IMR-90 (cell line): ENCODE results near the gene DEFB112. TPM values are rescaled to one million over a fixed set of nuclear protein-coding genes. Genes with fewer than 3 reads are reported as not detected.

Experiments
- ATAC-seq: fragments of 200-7000 bp; cut with Tn5 transposase; 2 replicates; pipeline ENCODE4 v1.9.1; 2020; ENCODE audit warnings: low read depth, mild to moderate bottlenecking, moderate library complexity
- BruUV-seq: library from RNA; stranded (reverse); fragments of 400-500 nt; replicated peaks from 2 replicates; lab custom pipeline; 2021; lab: Mats Ljungman, UMichigan
- CTCF ChIA-PET: fragments of 300-600 bp; formaldehyde crosslinking; extraction: SDS; loops from one replicate; lab custom pipeline; 2021; ENCODE audit warnings: antibody characterized with exemption; lab: Yijun Ruan, JAX
- POLR2A ChIA-PET: fragments of 300-600 bp; sonication (Branson Sonifier 250); formaldehyde crosslinking; loops from one replicate; lab custom pipeline; 2022; ENCODE audit warnings: antibody characterized with exemption; ENCODE audit not compliant: unreplicated experiment; lab: Charles Lee
- DNase-seq: peaks from one replicate; pipeline ENCODE4 v3.0.0; 2013
- H2AFZ ChIP-seq: replicated peaks from 2 replicates; pipeline ENCODE3; 2013; ENCODE audit warnings: low read length, mild to moderate bottlenecking; ENCODE audit not compliant: poor library complexity
- H2AK5ac ChIP-seq: 2 replicates; pipeline ENCODE4 v1.6.1; 2013; ENCODE audit warnings: low read depth, low read length, inconsistent platforms
- H2AK9ac ChIP-seq: replicated peaks from 2 replicates; pipeline ENCODE3; 2013; ENCODE audit warnings: mild to moderate bottlenecking, low read depth, low read length, moderate library complexity; ENCODE audit not compliant: poor library complexity
- H2BK120ac ChIP-seq: 2 replicates; pipeline ENCODE4 v1.6.1; 2013; ENCODE audit warnings: low read depth, low read length, inconsistent platforms
- H2BK15ac ChIP-seq: 3 replicates; pipeline ENCODE4 v1.6.1; 2013; ENCODE audit warnings: low read depth, low read length, inconsistent platforms
- H2BK20ac ChIP-seq: 2 replicates; pipeline ENCODE4 v1.6.1; 2013; ENCODE audit warnings: low read depth, mild to moderate bottlenecking, inconsistent platforms, low read length, moderate library complexity
- H2BK5ac ChIP-seq: 2 replicates; pipeline ENCODE4 v1.6.1; 2013; ENCODE audit warnings: mild to moderate bottlenecking, low read depth, low read length, inconsistent platforms; ENCODE audit not compliant: poor library complexity, severe bottlenecking
- H3K14ac ChIP-seq: replicated peaks from 2 replicates; pipeline ENCODE4 v1.6.1; 2013; ENCODE audit warnings: low read depth, low read length, inconsistent platforms
- H3K18ac ChIP-seq: 2 replicates; pipeline ENCODE4 v1.6.1; 2013; ENCODE audit warnings: low read depth, low read length, control low read depth
- H3K23ac ChIP-seq: 2 replicates; pipeline ENCODE4 v1.6.1; 2013; ENCODE audit warnings: low read depth, low read length, inconsistent platforms
- H3K27ac ChIP-seq: 2 replicates; pipeline ENCODE4 v1.5.1; 2013; ENCODE audit warnings: mild to moderate bottlenecking, control low read depth, low read length; ENCODE audit not compliant: insufficient read depth
- H3K27me3 ChIP-seq: 2 replicates; pipeline ENCODE4 v1.6.1; 2013; ENCODE audit warnings: low read length; ENCODE audit not compliant: control insufficient read depth, insufficient read depth
- H3K36me3 ChIP-seq: 2 replicates; pipeline ENCODE4 v1.6.1; 2013; ENCODE audit warnings: low read length, mixed read lengths; ENCODE audit not compliant: control insufficient read depth, insufficient read depth
- H3K4ac ChIP-seq: 2 replicates; pipeline ENCODE4 v1.6.1; 2013; ENCODE audit warnings: low read depth, low read length, inconsistent platforms
- H3K4me1 ChIP-seq: 2 replicates; pipeline ENCODE4 v1.6.1; 2013; ENCODE audit warnings: low read length, mixed read lengths; ENCODE audit not compliant: control insufficient read depth, insufficient read depth
- H3K4me2 ChIP-seq: 2 replicates; pipeline ENCODE4 v1.6.1; 2013; ENCODE audit warnings: low read depth, mild to moderate bottlenecking, control low read depth, low read length, moderate library complexity
- H3K4me3 ChIP-seq: 2 replicates; pipeline ENCODE4 v1.5.1; 2013; ENCODE audit warnings: low read depth, mild to moderate bottlenecking, control low read depth, low read length, moderate library complexity; ENCODE audit not compliant: insufficient read depth
- H3K56ac ChIP-seq: 2 replicates; pipeline ENCODE4 v1.6.1; 2013; ENCODE audit warnings: low read length, inconsistent platforms; ENCODE audit not compliant: insufficient read depth; ENCODE audit errors: extremely low read depth
- H3K79me1 ChIP-seq, 2 experiments: 2 replicates each; pipeline ENCODE4 v1.6.1; 2013; ENCODE audit warnings: low read length in 2 of 2, inconsistent platforms in 1 of 2, low read depth in 1 of 2
- H3K9ac ChIP-seq: 2 replicates; pipeline ENCODE4 v1.6.1; 2013; ENCODE audit warnings: low read depth, low read length, control low read depth
- H3K9me1 ChIP-seq: 2 replicates; pipeline ENCODE4 v1.6.1; 2013; ENCODE audit warnings: low read length, inconsistent platforms; ENCODE audit not compliant: insufficient read depth
- H3K9me3 ChIP-seq: 2 replicates; pipeline ENCODE4 v1.6.1; 2013; ENCODE audit warnings: low read length; ENCODE audit not compliant: control insufficient read depth, insufficient read depth
- H4K20me1 ChIP-seq: 2 replicates; pipeline ENCODE4 v1.6.1; 2013; ENCODE audit warnings: low read length, inconsistent platforms; ENCODE audit not compliant: insufficient read depth
- H4K5ac ChIP-seq: 2 replicates; pipeline ENCODE4 v1.6.1; 2013; ENCODE audit warnings: mild to moderate bottlenecking, low read depth, low read length, control low read depth
- H4K8ac ChIP-seq, 2 experiments: 2 replicates each; pipeline ENCODE4 v1.6.1; 2013; ENCODE audit warnings: low read depth in 2 of 2, low read length in 2 of 2, control low read depth in 1 of 2, inconsistent platforms in 1 of 2
- H4K91ac ChIP-seq: 2 replicates; pipeline ENCODE4 v1.6.1; 2013; ENCODE audit warnings: low read depth, low read length, inconsistent platforms; ENCODE audit not compliant: insufficient read depth
- SMC3 ChIP-seq: fragments of 150-350 bp; IDR thresholded peaks from 2 replicates; pipeline ENCODE4 v1.6.1; 2016; ENCODE audit warnings: low read depth, mild to moderate bottlenecking, antibody characterized with exemption, low read length, moderate library complexity
- WGBS, 2 experiments: methylation state at CpG; one replicate each; pipeline versions ENCODE4 v1.1.5 to v1.1.7; 2013; ENCODE audit warnings: missing lambda C conversion rate in 2 of 2; ENCODE audit not compliant: insufficient read length in 1 of 2; ENCODE audit errors: extremely low coverage in 2 of 2; 5-methylcytosine and 5-hydroxymethylcytosine counted together
- dilution Hi-C: fragments of 300-500 bp; cut with HindIII; formaldehyde crosslinking; loops from one replicate; pipeline ENCODE4 v1.14.3; 2018; ENCODE audit warnings: low sequenced_read_pairs; ENCODE audit not compliant: unreplicated experiment
- in situ Hi-C: fragments of 300-500 bp; cut with MboI; formaldehyde crosslinking; loops from 3 replicates; pipeline ENCODE4 v1.14.3; 2019; ENCODE audit warnings: low sequenced_read_pairs, inconsistent platforms, mixed read lengths
- intact Hi-C: fragments of 100-400 bp; cut with micrococcal nuclease; formaldehyde crosslinking; loops from 2 replicates; pipeline ENCODE4 v1.10.0; 2022
- polyA plus RNA-seq, 3 experiments: library from polyadenylated mRNA; depleted of rRNA; stranded (reverse); fragments of >200 nt; gene quantifications; 2 replicates each; pipeline ENCODE4 v1.2.3, GENCODE V29; 2012; ENCODE audit warnings: low replicate concordance in 1 of 3
- total RNA-seq: library from RNA; depleted of rRNA; stranded (reverse); fragments of >200 nt; gene quantifications from 2 replicates; pipeline ENCODE4 v1.2.3, GENCODE V29; 2012
- TF ChIP-seq, protein P1 (sequence below): conservative IDR thresholded peaks from 2 replicates; pipeline ENCODE4 v1.5.1; 2012; ENCODE audit warnings: mild to moderate bottlenecking, low read depth, low read length, improper control_type of control experiment

The DEFB112 gene
- total and polyA plus RNA-seq, 2 of the 4 experiments (the other 2 are of a cell fraction): not detected

GRCh38 chr6:50030777-50031562 is 18.8 kb downstream of the DEFB112 start:
- Histone ChIP-seq H4K20me1 (no peaks in the 10 kb centered on the region), H2BK5ac (no peak overlapping the region), H3K27ac (no peak overlapping the region), H3K9me3 (no peaks in the 10 kb centered on the region), H3K36me3 (no peaks in the 10 kb centered on the region), H4K8ac (no peak overlapping the region), H3K79me1 (no peaks in the 10 kb centered on the region), H2AFZ (no peak overlapping the region), H3K9me1 (no peaks in the 10 kb centered on the region), H3K23ac (no peak overlapping the region), H3K14ac (no peak overlapping the region), H4K91ac (no peak overlapping the region), H2BK20ac (no peak overlapping the region), H2AK5ac (no peak overlapping the region), H3K9ac (no peak overlapping the region), H2BK120ac (no peak overlapping the region), H3K56ac (no peak overlapping the region), H3K4me3 (no peak overlapping the region), H3K18ac (no peak overlapping the region), H3K27me3 (no peaks in the 10 kb centered on the region), H3K4me1 (no peaks in the 10 kb centered on the region), H3K4me2 (no peak overlapping the region), H4K5ac (no peak overlapping the region), H2BK15ac (no peak overlapping the region), H3K4ac (no peak overlapping the region), H2AK9ac (no peak overlapping the region)
- dilution Hi-C loops (no loop called here), intact Hi-C loops (no loop called here), in situ Hi-C loops (no loop called here)
- CTCF ChIA-PET: interaction anchor here (0.7 kb wide), 1 partner anchor 60 kb away, joined by 3 read pairs; no protein-coding TSS in a partner anchor
- DNase-seq (peak; percentile 5), ATAC-seq (no peak)
- no TSS peak for BruUV-seq
- POLR2A ChIA-PET: no interaction called here
- TF ChIP-seq, protein P1, sequence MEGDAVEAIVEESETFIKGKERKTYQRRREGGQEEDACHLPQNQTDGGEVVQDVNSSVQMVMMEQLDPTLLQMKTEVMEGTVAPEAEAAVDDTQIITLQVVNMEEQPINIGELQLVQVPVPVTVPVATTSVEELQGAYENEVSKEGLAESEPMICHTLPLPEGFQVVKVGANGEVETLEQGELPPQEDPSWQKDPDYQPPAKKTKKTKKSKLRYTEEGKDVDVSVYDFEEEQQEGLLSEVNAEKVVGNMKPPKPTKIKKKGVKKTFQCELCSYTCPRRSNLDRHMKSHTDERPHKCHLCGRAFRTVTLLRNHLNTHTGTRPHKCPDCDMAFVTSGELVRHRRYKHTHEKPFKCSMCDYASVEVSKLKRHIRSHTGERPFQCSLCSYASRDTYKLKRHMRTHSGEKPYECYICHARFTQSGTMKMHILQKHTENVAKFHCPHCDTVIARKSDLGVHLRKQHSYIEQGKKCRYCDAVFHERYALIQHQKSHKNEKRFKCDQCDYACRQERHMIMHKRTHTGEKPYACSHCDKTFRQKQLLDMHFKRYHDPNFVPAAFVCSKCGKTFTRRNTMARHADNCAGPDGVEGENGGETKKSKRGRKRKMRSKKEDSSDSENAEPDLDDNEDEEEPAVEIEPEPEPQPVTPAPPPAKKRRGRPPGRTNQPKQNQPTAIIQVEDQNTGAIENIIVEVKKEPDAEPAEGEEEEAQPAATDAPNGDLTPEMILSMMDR: peak; percentile 17; the same call in 1 of the 2 replicates
- no peak for TF ChIP-seq SMC3
- WGBS, 2 experiments: no CpG with 5 or more reads among the region's 18 CpGs
